Kidney glomerular epithelial cell (primary cell): ENCODE results near the gene SF3B4.
"Not testable (repeated sequence)": the region's sequence is repeated elsewhere in the genome, so short reads cannot be mapped to it uniquely, and the experiment has no call there.

Source experiments
- DNase-seq: peaks from one replicate; lab custom pipeline; 2025; lab: John Stamatoyannopoulos, UW

Gene SF3B4

DNA sequence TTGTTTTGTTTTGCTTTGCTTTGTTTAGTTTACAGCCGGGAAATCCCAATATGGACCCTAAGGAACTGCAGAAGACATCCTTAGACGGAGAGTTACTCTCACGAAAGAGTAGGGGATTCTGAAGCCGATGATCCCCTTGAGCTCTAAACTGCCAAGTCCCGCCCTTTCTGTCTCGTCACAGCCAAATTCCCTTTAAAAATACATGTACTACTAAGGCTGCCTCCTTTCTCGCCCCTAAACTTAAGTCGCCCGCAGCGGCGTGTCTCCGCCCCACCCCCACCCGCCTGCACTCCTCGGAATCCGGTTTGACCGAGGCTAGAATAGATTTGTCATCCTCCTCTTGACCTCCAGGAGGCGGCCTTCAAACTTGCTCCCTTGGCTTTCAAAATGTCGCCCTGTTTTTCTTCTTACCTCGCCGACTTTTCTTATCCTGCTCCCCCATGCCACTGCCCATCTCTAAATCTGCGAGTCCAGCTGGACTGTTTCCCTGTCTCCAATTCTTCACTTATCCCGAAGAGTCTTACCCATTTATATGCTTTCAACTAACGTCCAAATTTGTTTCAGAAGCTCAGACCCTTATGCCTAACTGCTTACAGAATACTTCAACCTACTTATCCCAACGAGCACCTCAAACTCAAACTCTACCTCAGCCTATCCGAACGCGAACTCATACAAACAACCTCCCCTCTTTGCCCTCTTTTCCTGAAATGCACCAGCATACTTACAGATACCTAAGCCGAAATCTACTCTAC lies 39.2 kb downstream of the SF3B4 start:
- DNase-seq = peak; percentile 78

GRCh38 chr1:149887456-149888246 lies 40.0 kb downstream of the SF3B4 start:
- peak; percentile 96 for DNase-seq

DNA sequence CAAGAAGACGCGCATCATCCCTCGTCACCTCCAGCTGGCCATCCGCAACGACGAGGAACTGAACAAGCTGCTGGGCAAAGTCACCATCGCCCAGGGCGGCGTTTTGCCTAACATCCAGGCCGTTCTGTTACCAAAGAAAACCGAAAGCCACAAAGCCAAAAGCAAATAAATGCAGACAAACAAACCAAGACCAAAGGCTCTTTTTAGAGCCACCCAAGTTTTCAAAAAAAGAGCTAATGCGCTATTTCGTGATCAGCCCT lies 40.5 kb downstream of the SF3B4 start:
- not testable (repeated sequence) for DNase-seq

DNA sequence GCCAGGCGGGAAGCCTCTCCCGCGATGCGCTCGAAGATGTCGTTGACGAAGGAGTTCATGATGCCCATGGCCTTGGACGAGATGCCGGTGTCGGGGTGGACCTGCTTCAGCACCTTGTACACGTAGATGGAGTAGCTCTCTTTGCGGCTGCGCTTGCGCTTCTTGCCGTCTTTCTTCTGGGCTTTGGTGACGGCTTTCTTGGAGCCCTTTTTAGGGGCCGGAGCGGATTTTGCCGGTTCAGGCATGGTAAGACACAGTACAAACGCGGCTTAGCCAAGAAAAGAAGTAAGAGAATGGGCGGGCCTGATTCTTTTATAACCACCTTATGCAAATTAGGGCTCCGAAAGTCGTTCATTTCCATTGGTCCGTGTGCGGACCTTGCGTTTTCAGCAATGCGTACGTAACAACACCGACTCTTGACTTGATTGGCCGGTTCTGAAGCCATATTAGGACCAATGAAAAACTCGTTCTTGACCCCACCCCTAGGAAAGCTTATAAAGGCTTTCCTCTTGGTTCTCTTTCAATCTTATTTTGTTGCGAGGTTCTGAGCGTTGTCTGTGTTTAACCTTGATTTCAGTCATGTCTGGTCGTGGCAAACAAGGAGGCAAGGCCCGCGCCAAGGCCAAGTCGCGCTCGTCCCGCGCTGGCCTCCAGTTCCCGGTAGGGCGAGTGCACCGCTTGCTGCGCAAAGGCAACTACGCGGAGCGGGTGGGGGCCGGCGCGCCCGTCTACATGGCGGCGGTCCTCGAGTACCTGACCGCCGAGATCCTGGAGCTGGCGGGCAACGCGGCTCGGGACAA lies 41.0 kb downstream of the SF3B4 start:
- DNase-seq = peak; percentile 98

- not testable (repeated sequence) for DNase-seq
These were observed 41.5 kb downstream of the SF3B4 start for GRCh38 chr1:149886121-149886395.

DNA sequence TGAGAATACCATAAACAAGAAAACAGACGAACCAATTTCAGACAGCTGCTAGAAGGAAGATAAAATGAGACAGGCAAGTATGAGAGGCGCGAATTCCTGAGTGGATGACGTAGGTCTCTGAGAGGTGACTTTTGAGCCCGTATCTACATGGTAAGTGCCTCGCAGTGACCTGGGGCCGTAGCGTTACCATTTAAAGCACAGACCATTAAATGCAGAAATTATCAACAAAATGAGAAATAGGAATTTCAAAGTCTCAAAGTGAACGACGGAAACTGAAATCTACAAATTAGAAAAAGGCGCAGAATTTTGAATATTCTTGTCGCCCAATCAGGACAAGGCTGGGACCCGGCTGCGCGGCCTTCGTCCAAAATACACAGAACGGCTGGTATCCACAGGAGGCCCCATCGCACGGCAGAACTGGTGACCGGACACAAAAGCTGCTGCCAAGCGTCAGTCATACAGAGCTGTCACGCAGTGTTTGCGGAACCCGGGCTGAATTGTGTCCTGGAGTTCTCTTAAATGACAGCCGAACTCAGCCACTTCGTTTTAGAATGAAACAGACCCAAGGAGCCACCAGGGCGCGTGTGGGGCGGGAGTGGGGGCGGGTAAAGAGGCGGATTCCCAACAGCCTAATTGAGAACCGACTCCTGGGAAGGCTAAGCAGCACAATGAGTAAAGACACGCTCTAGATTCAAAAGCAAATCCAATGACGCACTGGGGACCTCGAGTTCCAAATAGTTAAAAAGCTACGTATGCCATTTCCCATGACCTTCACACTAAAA lies 42.1 kb downstream of the SF3B4 start:
- peak; percentile 79 for DNase-seq

- DNase-seq = no peak
These were observed 42.9 kb downstream of the SF3B4 start for GRCh38 chr1:149884433-149885338.

- no peak for DNase-seq
These were observed 43.9 kb downstream of the SF3B4 start for GRCh38 chr1:149883598-149884247.

DNA sequence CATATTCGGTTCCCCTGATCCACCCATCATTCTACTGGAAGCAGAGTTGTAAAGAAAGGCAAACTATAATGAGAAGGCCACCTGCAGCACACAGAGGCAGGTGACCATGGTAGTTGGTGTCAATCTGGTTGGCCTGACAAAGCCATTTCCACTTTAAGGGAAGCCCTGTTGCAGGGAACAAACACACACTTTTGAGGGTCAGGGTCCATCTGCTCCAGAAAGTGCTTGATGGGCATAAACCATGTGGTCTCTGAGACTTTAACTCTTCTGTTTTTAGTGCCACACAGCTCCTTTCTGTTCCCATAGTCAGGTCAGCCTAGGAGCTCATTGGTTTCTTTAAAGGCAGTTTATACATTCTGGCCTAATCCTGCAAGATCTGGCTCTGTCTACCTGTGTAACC lies 45.7 kb downstream of the SF3B4 start:
- no peak for DNase-seq

DNA sequence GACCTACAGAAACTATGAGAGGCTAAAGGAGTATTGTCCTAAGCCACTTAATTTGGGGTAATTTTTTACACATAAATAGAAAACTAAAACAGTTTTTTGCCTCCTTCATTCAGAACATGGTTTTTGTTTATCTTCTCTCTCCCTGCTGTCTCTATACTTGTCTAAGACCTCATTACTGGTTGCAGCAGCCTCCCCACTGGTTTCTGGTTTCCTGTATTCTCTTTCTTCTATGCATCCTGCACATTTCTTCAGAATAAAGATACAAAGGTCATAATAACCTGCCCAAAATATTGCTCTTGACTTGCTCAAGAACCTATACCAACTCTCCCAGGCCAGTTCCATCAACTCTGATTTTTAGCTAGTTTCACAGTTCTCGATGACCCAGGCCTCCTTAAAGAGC lies 48.0 kb downstream of the SF3B4 start:
- no peak for DNase-seq

DNA sequence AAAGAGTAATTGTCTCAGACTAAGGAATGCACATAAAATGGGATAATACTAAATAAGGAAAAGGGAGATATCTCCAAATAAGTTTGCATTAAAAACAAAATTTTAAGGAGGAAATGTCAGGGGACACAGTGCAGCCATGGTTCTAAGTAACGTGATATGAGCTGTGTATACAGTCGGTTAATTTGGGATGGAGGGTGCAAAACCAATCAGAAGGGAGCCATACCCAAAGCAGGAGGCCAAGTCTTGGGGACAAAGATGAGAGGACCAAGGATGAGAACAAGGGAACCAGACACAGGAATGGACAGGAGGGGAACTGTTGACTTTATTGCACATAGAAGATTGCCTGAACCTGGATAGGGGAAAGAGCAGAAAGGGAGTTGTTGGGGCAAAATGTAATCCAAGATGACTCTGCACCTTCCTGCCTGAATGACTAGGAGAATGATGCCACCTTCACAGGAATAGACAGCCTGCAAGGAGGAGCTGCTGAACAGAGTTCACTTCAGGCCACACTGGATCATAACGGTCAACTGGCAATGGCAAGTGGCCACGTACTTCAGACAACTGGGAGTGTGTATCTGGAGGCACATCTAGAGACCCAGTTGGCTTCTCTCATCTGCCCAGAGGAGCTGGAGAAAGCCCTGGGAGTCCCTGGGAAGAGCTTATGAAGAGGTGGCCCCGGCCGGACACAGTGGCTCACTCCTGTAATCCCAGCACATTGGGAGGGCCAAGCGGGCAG lies 50.2 kb downstream of the SF3B4 start:
- no peak for DNase-seq
